Calu3 (cell line): ENCODE data around the gene SP140L. TPM values are rescaled to one million over a fixed set of nuclear protein-coding genes. Genes with fewer than 3 reads are reported as not detected.

Experiments used
- BruUV-seq: library from RNA; stranded (reverse); fragments of 400-500 nt; replicated peaks from 2 replicates; lab custom pipeline; 2021; lab: Mats Ljungman, UMichigan
- CTCF ChIA-PET: fragments of 300-600 bp; sonication (Branson Sonifier 250); formaldehyde crosslinking; loops from one replicate; lab custom pipeline; 2022; ENCODE audit warnings: antibody characterized with exemption; lab: Charles Lee
- DNase-seq: peaks from one replicate; pipeline ENCODE4 v3.0.0; 2022
- H3K27ac Mint-ChIP-seq: one replicate; pipeline ENCODE4 v1.8.0; 2022; ENCODE audit warnings: mixed read lengths; ENCODE audit not compliant: unreplicated experiment
- H3K27me3 Mint-ChIP-seq: one replicate; pipeline ENCODE4 v1.8.0; 2022; ENCODE audit warnings: mixed read lengths; ENCODE audit not compliant: unreplicated experiment
- H3K36me3 Mint-ChIP-seq: one replicate; pipeline ENCODE4 v1.8.0; 2022; ENCODE audit warnings: mild to moderate bottlenecking, moderate library complexity, mixed read lengths; ENCODE audit not compliant: insufficient read depth, unreplicated experiment
- H3K4me1 Mint-ChIP-seq: one replicate; pipeline ENCODE4 v1.8.0; 2022; ENCODE audit warnings: mild to moderate bottlenecking, low read depth, mixed read lengths; ENCODE audit not compliant: unreplicated experiment
- H3K4me3 Mint-ChIP-seq: one replicate; pipeline ENCODE4 v1.8.0; 2022; ENCODE audit warnings: mild to moderate bottlenecking, low read depth, moderate library complexity, mixed read lengths; ENCODE audit not compliant: unreplicated experiment
- H3K9me3 Mint-ChIP-seq: one replicate; pipeline ENCODE4 v1.8.0; 2022; ENCODE audit warnings: low read depth, mixed read lengths; ENCODE audit not compliant: unreplicated experiment
- intact Hi-C: fragments of 100-400 bp; cut with micrococcal nuclease; formaldehyde crosslinking; loops from one replicate; pipeline ENCODE4 v1.10.0; 2022; ENCODE audit not compliant: unreplicated experiment
- total RNA-seq: library from RNA; stranded (reverse); gene quantifications from 2 replicates; pipeline ENCODE4 v1.2.3, GENCODE V29; 2022
- TF ChIP-seq, protein P1 (sequence below): fragments of 200-600 bp; IDR thresholded peaks from one replicate; pipeline ENCODE4 v1.8.0; 2022; ENCODE audit warnings: antibody characterized with exemption; ENCODE audit not compliant: unreplicated experiment

SP140L gene
- total RNA-seq, 1 experiment from 2014 or later, result 35.4 TPM

DNA sequence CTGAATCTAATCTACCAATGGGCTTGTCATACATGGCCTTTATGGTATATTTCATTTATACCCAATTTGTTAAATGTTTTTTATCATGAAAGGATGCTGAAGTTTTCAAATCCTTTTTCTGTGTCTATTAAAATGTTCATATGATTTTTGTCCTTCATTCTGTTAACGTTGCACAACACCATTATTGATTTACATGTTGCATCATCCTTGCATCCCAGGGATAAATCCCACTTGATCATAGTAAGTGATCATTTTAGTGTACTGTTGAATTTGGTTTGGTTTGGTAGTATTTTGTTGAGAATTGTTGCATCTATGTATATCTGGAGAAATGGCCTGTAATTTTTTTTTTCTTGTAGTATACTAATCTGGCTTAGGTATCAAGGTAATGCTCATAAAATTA, 98.4 kb downstream of the SP140L start:
- peaks cover 10% of the 10 kb centered on the region for H3K36me3 Mint-ChIP-seq

DNA sequence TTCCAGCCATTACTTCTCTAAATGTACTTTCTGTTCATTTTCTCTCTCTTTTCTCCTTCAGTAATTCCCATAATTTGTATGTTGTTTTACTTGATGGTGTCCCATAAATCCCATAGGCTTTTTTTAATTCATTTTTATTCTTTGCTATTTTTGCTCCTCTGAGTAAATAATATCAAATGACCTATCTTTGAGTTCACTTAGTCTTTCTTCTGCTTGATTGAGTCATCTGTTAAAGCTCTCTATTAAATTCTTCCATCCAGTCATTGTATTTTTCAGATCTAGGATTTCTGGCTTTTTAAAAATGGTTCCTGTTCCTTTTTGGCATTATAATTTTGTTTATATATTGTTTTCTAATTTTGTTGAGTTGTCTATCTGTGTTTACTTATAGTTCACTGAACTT, 102.5 kb downstream of the SP140L start:
- Mint-ChIP-seq H3K36me3 (peaks cover under 1% of the 10 kb centered on the region), H3K27ac (no peak overlapping the region), H3K9me3 (no peaks in the 10 kb centered on the region), H3K4me1 (peaks cover 28% of the 10 kb centered on the region), H3K27me3 (no peaks in the 10 kb centered on the region), H3K4me3 (no peak overlapping the region)
- CTCF ChIA-PET, result no interaction called here
- intact Hi-C loops, result loop anchor here (10.0 kb wide), 1 partner anchor 365 kb away; no protein-coding TSS in a partner anchor
- DNase-seq, result no peak
- TF ChIP-seq, protein P1, sequence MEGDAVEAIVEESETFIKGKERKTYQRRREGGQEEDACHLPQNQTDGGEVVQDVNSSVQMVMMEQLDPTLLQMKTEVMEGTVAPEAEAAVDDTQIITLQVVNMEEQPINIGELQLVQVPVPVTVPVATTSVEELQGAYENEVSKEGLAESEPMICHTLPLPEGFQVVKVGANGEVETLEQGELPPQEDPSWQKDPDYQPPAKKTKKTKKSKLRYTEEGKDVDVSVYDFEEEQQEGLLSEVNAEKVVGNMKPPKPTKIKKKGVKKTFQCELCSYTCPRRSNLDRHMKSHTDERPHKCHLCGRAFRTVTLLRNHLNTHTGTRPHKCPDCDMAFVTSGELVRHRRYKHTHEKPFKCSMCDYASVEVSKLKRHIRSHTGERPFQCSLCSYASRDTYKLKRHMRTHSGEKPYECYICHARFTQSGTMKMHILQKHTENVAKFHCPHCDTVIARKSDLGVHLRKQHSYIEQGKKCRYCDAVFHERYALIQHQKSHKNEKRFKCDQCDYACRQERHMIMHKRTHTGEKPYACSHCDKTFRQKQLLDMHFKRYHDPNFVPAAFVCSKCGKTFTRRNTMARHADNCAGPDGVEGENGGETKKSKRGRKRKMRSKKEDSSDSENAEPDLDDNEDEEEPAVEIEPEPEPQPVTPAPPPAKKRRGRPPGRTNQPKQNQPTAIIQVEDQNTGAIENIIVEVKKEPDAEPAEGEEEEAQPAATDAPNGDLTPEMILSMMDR, result no peak
- no TSS peak for BruUV-seq

More for the DNA sequence above, 98.4 kb downstream of the SP140L start:
- CTCF ChIA-PET, result no interaction called here
- no TSS peak for BruUV-seq
- Mint-ChIP-seq H3K27ac (peak overlapping the region; percentile 64), H3K9me3 (no peaks in the 10 kb centered on the region), H3K4me1 (peaks cover 57% of the 10 kb centered on the region), H3K27me3 (no peaks in the 10 kb centered on the region), H3K4me3 (no peak overlapping the region)
- DNase-seq, result no peak
- TF ChIP-seq, protein P1, result no peak
- intact Hi-C loops, result loop anchor here (10.0 kb wide), 1 partner anchor 369 kb away; no protein-coding TSS in a partner anchor

DNA sequence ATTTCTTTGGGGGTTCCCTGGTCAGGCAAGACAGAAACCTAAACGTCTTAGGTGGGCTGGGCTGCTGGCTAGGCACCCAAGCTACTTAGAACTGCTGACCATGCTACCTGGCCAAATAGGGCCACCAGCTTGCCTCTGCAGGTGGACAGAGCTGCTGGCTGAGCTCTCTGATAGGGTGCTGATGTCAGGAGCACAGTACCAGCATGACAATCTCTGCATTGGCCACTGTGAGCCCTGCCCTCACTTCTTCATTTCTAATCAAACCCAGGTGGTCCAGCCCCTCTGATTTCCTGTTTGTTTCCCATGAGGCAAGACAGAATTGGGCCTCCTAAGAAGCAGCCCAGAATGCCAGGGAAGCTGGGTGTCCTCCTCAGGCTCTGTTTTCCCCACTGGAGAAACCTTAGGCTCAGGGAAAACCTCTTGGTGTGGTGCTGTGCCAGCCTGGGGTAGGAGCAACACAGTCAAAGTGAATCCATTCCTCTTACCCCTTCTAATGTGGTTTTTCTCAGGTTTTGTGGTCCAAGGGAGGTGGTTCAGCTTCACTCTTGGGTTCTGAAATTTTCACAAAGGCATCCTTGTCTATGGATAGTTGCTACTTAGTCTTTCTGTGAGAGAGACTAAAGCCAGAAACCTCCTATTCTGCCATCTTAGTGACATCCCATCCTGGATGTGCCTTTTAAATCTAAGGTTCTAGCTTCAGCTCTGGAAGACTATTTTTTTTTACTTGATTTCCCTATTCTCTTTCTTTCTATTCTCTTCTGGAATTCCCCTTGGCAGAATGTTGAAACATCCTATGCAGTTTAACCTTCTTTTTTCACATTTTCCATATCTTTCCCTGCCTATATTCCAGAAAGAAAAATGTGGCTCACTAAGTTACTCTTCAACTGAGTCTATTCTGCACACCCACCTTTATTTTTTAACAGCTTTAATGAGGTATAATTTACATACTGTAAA, 104.2 kb downstream of the SP140L start:
- DNase-seq, result no peak
- Mint-ChIP-seq H3K4me3 (no peak overlapping the region), H3K9me3 (peaks cover under 1% of the 10 kb centered on the region), H3K36me3 (no peaks in the 10 kb centered on the region), H3K4me1 (peaks cover 14% of the 10 kb centered on the region), H3K27ac (no peak overlapping the region), H3K27me3 (no peaks in the 10 kb centered on the region)
- no TSS peak for BruUV-seq
- TF ChIP-seq, protein P1, result no peak
- CTCF ChIA-PET, result no interaction called here
- intact Hi-C loops, result no loop called here

DNA sequence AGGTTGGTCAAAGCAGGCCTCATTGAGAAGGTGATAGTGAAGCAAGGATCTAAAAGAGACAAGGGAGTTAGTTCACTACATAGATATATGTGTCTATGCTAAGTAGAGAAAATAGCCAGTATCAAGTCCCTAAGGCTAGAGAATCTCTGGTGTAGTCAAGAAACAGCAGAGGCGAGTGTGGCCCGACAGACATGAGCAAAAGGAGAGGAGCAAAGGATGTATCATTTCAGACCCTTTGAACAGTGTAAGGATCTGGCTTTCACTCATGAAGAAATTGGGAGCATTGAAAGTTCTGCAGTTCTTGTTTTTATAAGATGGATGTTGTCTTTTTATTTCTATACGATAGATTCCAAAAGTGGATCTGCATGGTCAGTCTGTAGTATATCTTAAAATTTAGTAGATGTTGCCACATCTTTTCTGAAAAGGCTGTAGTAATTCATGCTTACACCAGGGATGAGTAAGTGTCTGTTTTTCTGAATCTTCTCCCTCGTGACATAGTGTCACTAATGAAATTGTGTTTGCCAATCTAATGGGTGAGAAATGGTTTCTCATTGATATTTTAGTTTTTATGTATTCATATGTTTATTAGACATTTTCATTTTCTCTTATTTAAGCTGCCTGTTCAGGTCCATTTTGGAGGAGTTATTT, 107.8 kb downstream of the SP140L start:
- TF ChIP-seq, protein P1, result no peak
- no peaks in the 10 kb centered on the region for H3K27me3 Mint-ChIP-seq
- DNase-seq, result no peak
- H3K9me3 Mint-ChIP-seq, result peaks cover 3% of the 10 kb centered on the region
- BruUV-seq, result no TSS peak
- H3K4me1 Mint-ChIP-seq, result peaks cover 19% of the 10 kb centered on the region
- H3K27ac Mint-ChIP-seq, result no peak overlapping the region
- no peak overlapping the region for H3K4me3 Mint-ChIP-seq
- intact Hi-C loops, result no loop called here
- H3K36me3 Mint-ChIP-seq, result peaks cover 4% of the 10 kb centered on the region
- CTCF ChIA-PET, result no interaction called here
